Measurements from ENCODE around the gene B3GALNT2. TPM values are rescaled to one million over a fixed set of nuclear protein-coding genes. Genes with fewer than 3 reads are reported as not detected.
"Not testable (repeated sequence)": the region's sequence is repeated elsewhere in the genome, so short reads cannot be mapped to it uniquely, and the experiment has no call there.

B3GALNT2 gene
- total RNA-seq, 2 donors from 2014 or later, result 29.1 to 52.1 TPM

DNA sequence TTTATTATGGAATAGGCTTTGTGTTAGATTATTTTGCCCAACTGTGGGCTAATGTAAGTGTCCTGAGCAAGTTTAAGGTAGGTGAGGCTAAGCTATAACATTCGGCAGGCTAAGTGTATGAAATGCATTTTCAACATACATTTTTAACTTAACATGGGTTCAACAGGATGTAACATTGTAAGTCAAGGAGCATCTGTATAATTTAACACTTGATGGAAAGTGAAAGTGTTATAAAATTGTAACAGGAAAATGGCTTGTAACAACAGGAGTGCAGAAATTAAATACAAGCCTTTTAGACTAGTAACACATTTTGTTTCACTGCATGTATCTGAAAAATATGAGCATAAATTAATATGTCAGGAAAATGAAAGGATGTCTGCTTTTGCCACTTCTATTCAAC, 42.3 kb downstream of the B3GALNT2 start:
- no peak for DNase-seq (ENCODE audit: low spot score)
- Histone ChIP-seq H3K4me1 (replicated peaks) (no peaks in the 10 kb centered on the region), H3K27me3 (replicated peaks; ENCODE audit: insufficient read depth) (no peaks in the 10 kb centered on the region), H3K27ac (no peak overlapping the region), H3K4me3 (no peak overlapping the region), H3K36me3 (no peaks in the 10 kb centered on the region), H3K9me3 (no peaks in the 10 kb centered on the region)
- intact Hi-C loops (cut with DNase I), result no loop called here
- TF ChIP-seq POLR2A (IDR thresholded peaks at IDR 0.05) (no peak), POLR2AphosphoS5 (IDR thresholded peaks at IDR 0.05) (no peak)
- TF ChIP-seq, protein P1, sequence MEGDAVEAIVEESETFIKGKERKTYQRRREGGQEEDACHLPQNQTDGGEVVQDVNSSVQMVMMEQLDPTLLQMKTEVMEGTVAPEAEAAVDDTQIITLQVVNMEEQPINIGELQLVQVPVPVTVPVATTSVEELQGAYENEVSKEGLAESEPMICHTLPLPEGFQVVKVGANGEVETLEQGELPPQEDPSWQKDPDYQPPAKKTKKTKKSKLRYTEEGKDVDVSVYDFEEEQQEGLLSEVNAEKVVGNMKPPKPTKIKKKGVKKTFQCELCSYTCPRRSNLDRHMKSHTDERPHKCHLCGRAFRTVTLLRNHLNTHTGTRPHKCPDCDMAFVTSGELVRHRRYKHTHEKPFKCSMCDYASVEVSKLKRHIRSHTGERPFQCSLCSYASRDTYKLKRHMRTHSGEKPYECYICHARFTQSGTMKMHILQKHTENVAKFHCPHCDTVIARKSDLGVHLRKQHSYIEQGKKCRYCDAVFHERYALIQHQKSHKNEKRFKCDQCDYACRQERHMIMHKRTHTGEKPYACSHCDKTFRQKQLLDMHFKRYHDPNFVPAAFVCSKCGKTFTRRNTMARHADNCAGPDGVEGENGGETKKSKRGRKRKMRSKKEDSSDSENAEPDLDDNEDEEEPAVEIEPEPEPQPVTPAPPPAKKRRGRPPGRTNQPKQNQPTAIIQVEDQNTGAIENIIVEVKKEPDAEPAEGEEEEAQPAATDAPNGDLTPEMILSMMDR (IDR thresholded peaks at IDR 0.05), result no peak
- 86% methylated on average over 1 of the region's 1 CpG for WGBS

DNA sequence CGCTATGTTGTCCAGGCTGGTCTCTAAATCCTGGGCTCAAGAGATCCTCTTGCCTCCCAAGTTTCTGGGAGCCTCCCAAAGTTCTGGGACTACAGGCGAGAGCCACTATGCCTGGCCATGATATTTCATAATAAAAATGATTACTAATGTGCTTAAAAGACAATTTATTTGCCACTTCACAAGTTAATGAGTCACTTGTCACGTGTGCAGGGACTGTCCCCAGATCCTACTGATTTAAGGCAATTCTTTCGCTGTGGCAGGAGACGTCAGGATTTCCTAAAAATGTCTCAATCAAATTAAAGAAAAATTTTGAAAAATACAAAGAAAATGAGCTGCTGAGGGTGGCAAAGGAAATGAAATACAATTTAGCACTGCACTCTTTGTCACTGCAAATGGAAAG, 43.5 kb downstream of the B3GALNT2 start:
- no peak overlapping the region for H3K4me3 ChIP-seq
- no peak for TF ChIP-seq POLR2A (IDR thresholded peaks at IDR 0.05)
- TF ChIP-seq, protein P1 (IDR thresholded peaks at IDR 0.05), result no peak
- TF ChIP-seq POLR2AphosphoS5 (IDR thresholded peaks at IDR 0.05), result no peak
- H3K4me1 ChIP-seq (replicated peaks), result no peaks in the 10 kb centered on the region
- H3K27me3 ChIP-seq (replicated peaks; ENCODE audit: insufficient read depth), result no peaks in the 10 kb centered on the region
- no peaks in the 10 kb centered on the region for H3K9me3 ChIP-seq
- 91% methylated on average over 5 of the region's 5 CpGs for WGBS
- H3K27ac ChIP-seq, result no peak overlapping the region
- intact Hi-C loops (cut with DNase I), result no loop called here
- H3K36me3 ChIP-seq, result no peaks in the 10 kb centered on the region
- no peak for DNase-seq (ENCODE audit: low spot score)

DNA sequence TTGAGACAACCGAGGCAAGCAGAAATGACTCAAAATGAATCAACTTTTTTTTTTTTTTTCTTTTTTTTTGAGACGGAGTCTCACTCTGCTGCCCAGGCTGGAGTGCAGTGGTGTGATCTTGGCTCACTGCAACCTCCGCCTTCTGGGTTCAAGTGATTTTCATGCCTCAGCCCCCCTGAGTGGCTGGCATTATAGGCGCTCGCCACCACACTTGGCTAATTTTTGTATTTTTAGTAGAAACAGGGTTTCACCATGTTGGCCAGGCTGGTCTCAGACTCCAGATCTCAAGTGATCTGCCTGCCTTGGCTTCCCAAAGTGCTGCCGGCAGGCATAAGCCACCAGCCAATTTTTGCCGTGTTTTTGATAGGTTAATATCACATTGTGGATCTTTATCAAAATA, 46.4 kb downstream of the B3GALNT2 start:
- H3K27ac ChIP-seq; H3K4me1 ChIP-seq (replicated peaks); H3K4me3 ChIP-seq; H3K36me3 ChIP-seq; H3K9me3 ChIP-seq; H3K27me3 ChIP-seq (replicated peaks; ENCODE audit: insufficient read depth); DNase-seq (ENCODE audit: low spot score); intact Hi-C loops (cut with DNase I): not testable (repeated sequence)
- 91% methylated on average over 7 of the region's 7 CpGs for WGBS

DNA sequence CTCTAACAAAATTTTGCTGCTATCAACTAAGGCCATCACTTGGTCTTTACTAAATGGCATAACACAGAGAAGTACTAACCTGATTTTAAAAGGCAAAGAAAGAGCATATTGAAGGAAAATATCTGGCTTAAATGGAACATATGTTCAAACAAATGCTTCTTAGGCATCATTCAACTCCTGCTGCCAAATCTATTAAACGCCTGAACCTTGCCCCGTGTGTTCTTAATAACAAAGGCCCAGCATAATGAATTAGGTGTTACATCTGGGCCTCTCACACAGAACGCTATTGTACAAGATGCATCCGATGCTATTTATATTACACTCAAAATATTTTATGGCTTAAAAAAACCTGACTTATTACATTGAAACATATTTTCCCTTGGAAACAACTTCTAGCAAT, 48.4 kb downstream of the B3GALNT2 start:
- no peaks in the 10 kb centered on the region for H3K36me3 ChIP-seq
- no peak for DNase-seq (ENCODE audit: low spot score)
- no peak overlapping the region for H3K4me3 ChIP-seq
- H3K9me3 ChIP-seq, result no peaks in the 10 kb centered on the region
- TF ChIP-seq POLR2AphosphoS5 (IDR thresholded peaks at IDR 0.05) (no peak), POLR2A (IDR thresholded peaks at IDR 0.05) (no peak)
- TF ChIP-seq, protein P1 (IDR thresholded peaks at IDR 0.05), result no peak
- no peaks in the 10 kb centered on the region for H3K4me1 ChIP-seq (replicated peaks)
- H3K27ac ChIP-seq, result no peak overlapping the region
- WGBS, result 28% methylated on average over 4 of the region's 4 CpGs
- no peaks in the 10 kb centered on the region for H3K27me3 ChIP-seq (replicated peaks; ENCODE audit: insufficient read depth)
- intact Hi-C loops (cut with DNase I), result no loop called here

DNA sequence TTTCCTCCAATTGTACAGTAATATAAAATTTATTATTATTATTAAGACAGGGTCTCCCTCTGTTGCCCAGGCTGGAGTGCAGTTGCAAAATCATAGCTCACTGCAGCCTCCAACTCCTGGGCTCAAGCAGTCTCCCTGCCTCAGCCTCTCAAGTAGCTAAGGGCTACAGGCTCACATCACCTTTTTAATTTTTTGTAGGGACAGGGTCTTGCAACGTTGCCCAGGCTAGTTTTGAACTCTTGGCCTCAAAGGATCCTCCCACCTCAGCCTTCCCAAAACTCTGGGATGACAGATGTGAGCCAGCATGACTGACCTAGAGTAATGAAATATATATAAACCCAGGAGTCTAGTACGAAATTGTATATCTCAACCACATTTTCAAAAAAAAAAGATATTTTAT, 49.2 kb downstream of the B3GALNT2 start:
- WGBS, result 73% methylated on average over 2 of the region's 2 CpGs
- Histone ChIP-seq H3K4me1 (replicated peaks) (no peaks in the 10 kb centered on the region), H3K27me3 (replicated peaks; ENCODE audit: insufficient read depth) (no peaks in the 10 kb centered on the region), H3K4me3 (no peak overlapping the region), H3K9me3 (no peaks in the 10 kb centered on the region), H3K27ac (no peak overlapping the region), H3K36me3 (no peaks in the 10 kb centered on the region)
- TF ChIP-seq, protein P1 (IDR thresholded peaks at IDR 0.05), result no peak
- TF ChIP-seq POLR2AphosphoS5 (IDR thresholded peaks at IDR 0.05) (no peak), POLR2A (IDR thresholded peaks at IDR 0.05) (no peak)
- intact Hi-C loops (cut with DNase I), result no loop called here
- no peak for DNase-seq (ENCODE audit: low spot score)

All from prostate gland (tissue), 2 donors.